Endothelial cell of umbilical vein (primary cell): Measurements from ENCODE around the gene PPM1N. TPM values are rescaled to one million over a fixed set of nuclear protein-coding genes. Genes with fewer than 3 reads are reported as not detected.

Experiments used
- BruUV-seq: library from RNA; stranded (reverse); fragments of 400-500 nt; replicated peaks from 2 replicates; lab custom pipeline; 2021; lab: Mats Ljungman, UMichigan
- CTCF ChIA-PET: fragments of 300-600, 350-600 bp; sonication (Branson Sonifier 250); formaldehyde crosslinking; loops from one replicate; lab custom pipeline; 2021; ENCODE audit warnings: antibody characterized with exemption, inconsistent platforms; lab: Charles Lee
- POLR2A ChIA-PET: fragments of 300-600, 350-600 bp; sonication (Branson Sonifier 250); formaldehyde crosslinking; loops from one replicate; lab custom pipeline; 2021; ENCODE audit warnings: antibody characterized with exemption, inconsistent platforms; lab: Charles Lee
- DNase-seq: peaks from one replicate; pipeline ENCODE4 v3.0.0-alpha.2; 2011; ENCODE audit warnings: low read depth, low spot score
- FAIRE-seq: peaks from 2 replicates; lab custom pipeline; 2011; peaks lifted over from hg19 to GRCh38; lab: Jason Lieb, UNC
- H2AFZ ChIP-seq: 2 replicates; pipeline ENCODE4 v1.6.0; 2012; ENCODE audit warnings: low read depth, low read length, control low read depth, inconsistent platforms
- H3K27ac ChIP-seq: 2 replicates; pipeline ENCODE4 v1.5.1; 2011; ENCODE audit warnings: low read depth, mild to moderate bottlenecking, control low read depth, low read length, moderate library complexity; ENCODE audit not compliant: insufficient read depth
- H3K27me3 ChIP-seq, 2 experiments: 2 replicates each; pipeline versions ENCODE4 v1.6.0 to v1.6.1; 2011; ENCODE audit warnings: low read length in 2 of 2, mixed read lengths in 1 of 2; ENCODE audit not compliant: control insufficient read depth in 2 of 2, insufficient read depth in 2 of 2
- H3K36me3 ChIP-seq, 2 experiments: 2 replicates in 1 of 2; 3 replicates in 1 of 2; pipeline ENCODE4 v1.5.1; 2011; ENCODE audit warnings: low read length in 2 of 2, mild to moderate bottlenecking in 1 of 2, moderate library complexity in 1 of 2; ENCODE audit not compliant: control insufficient read depth in 2 of 2, insufficient read depth in 2 of 2; ENCODE audit errors: extremely low read depth in 1 of 2
- H3K4me1 ChIP-seq: 3 replicates; pipeline ENCODE4 v1.5.1; 2011; ENCODE audit warnings: mild to moderate bottlenecking, low read length; ENCODE audit not compliant: control insufficient read depth, insufficient read depth; ENCODE audit errors: extremely low read depth
- H3K4me2 ChIP-seq: 2 replicates; pipeline ENCODE4 v1.6.1; 2011; ENCODE audit warnings: low read length, control low read depth, mixed read lengths; ENCODE audit not compliant: insufficient read depth
- H3K4me3 ChIP-seq, 3 experiments: fragments of 200-600 bp in 1 of 3; sonication (generic), shearing (Covaris generic) in 1 of 3; replicated peaks in 1 of 3; 2 replicates each; pipeline ENCODE4 v1.5.1; 2011 to 2016; ENCODE audit warnings: control low read depth in 3 of 3, low read length in 3 of 3, mild to moderate bottlenecking in 2 of 3, inconsistent platforms in 1 of 3, low read depth in 1 of 3, moderate library complexity in 1 of 3; ENCODE audit not compliant: insufficient read depth in 1 of 3
- H3K79me2 ChIP-seq: 2 replicates; pipeline ENCODE4 v1.6.0; 2012; ENCODE audit warnings: low read length, inconsistent platforms; ENCODE audit not compliant: control insufficient read depth, insufficient read depth
- H3K9ac ChIP-seq: replicated peaks from 2 replicates; pipeline ENCODE3; 2011; ENCODE audit warnings: low read length, control low read depth; ENCODE audit not compliant: insufficient read depth; ENCODE audit errors: extremely low read depth
- H3K9me1 ChIP-seq: replicated peaks from 3 replicates; pipeline ENCODE4 v1.6.0; 2011; ENCODE audit warnings: mild to moderate bottlenecking, low read length; ENCODE audit not compliant: control insufficient read depth, insufficient read depth; ENCODE audit errors: extremely low read depth
- H3K9me3 ChIP-seq: replicated peaks from 2 replicates; pipeline ENCODE4 v1.5.1; 2012; ENCODE audit warnings: low read length, inconsistent platforms; ENCODE audit not compliant: control insufficient read depth, insufficient read depth
- H4K20me1 ChIP-seq: replicated peaks from 2 replicates; pipeline ENCODE3; 2011; ENCODE audit warnings: mild to moderate bottlenecking, low read length; ENCODE audit not compliant: control insufficient read depth, insufficient read depth; ENCODE audit errors: extremely low read depth
- CTCF ChIP-seq, 2 donors: IDR thresholded peaks; 1 replicate in 1 of 2; 2 replicates in 1 of 2; pipeline ENCODE4 v1.5.1; 2011; ENCODE audit warnings: low read length in 2 of 2, mild to moderate bottlenecking in 2 of 2, moderate library complexity in 2 of 2, control low read depth in 1 of 2, inconsistent platforms in 1 of 2, low read depth in 1 of 2; ENCODE audit not compliant: insufficient read depth in 1 of 2; ENCODE audit errors: extremely low read depth in 1 of 2
- EZH2 ChIP-seq: IDR thresholded peaks from 2 replicates; pipeline ENCODE4 v1.6.1; 2012; ENCODE audit warnings: borderline replicate concordance, low read depth, mild to moderate bottlenecking, moderate library complexity, low read length, inconsistent platforms; ENCODE audit not compliant: severe bottlenecking
- FOS ChIP-seq: IDR thresholded peaks from 2 replicates; pipeline ENCODE4 v1.6.1; 2011; ENCODE audit warnings: mild to moderate bottlenecking, low read length, moderate library complexity, borderline replicate concordance; ENCODE audit not compliant: insufficient read depth
- GATA2 ChIP-seq: IDR thresholded peaks from 2 replicates; pipeline ENCODE4 v1.7.0; 2011; ENCODE audit warnings: low read depth, mild to moderate bottlenecking, moderate library complexity, mixed read lengths, low read length; ENCODE audit not compliant: insufficient read length, insufficient read depth
- JUN ChIP-seq: IDR thresholded peaks from 2 replicates; pipeline ENCODE4 v1.6.1; 2011; ENCODE audit warnings: borderline replicate concordance, low read depth; ENCODE audit not compliant: insufficient read length, insufficient read depth
- MAX ChIP-seq: IDR thresholded peaks from 2 replicates; pipeline ENCODE4 v1.6.1; 2011; ENCODE audit not compliant: insufficient read depth, insufficient read length
- MYC ChIP-seq: IDR thresholded peaks from one replicate; pipeline ENCODE4 v1.6.1; 2011; ENCODE audit warnings: mild to moderate bottlenecking, low read depth, low read length
- POLR2A ChIP-seq: IDR thresholded peaks from 2 replicates; pipeline ENCODE4 v1.6.1; 2012; ENCODE audit warnings: low read depth, mild to moderate bottlenecking, control low read depth, low read length
- POLR2AphosphoS5 ChIP-seq: IDR thresholded peaks from 2 replicates; pipeline ENCODE4 v1.6.1; 2012; ENCODE audit warnings: low read depth, mild to moderate bottlenecking, control low read depth, low read length, moderate library complexity; ENCODE audit not compliant: insufficient read depth
- dilution Hi-C: fragments of 300-500 bp; cut with MboI; formaldehyde crosslinking; loops from one replicate; pipeline ENCODE4 v1.15.0; 2019; ENCODE audit warnings: low sequenced_read_pairs; ENCODE audit not compliant: extremely low pct_ligation_motif_present
- intact Hi-C: fragments of 100-400 bp; cut with micrococcal nuclease; formaldehyde crosslinking; loops from one replicate; pipeline ENCODE4 v1.10.0; 2022
- polyA plus RNA-seq, 4 experiments: library from polyadenylated mRNA; depleted of rRNA in 3 of 4; stranded (reverse) in 3 of 4; unstranded in 1 of 4; fragments of >200 nt; gene quantifications; 2 replicates each; pipeline versions ENCODE4 v1.2.1 to v1.2.3, GENCODE V29; 2011 to 2012; ENCODE audit warnings: missing spikeins in 1 of 4
- total RNA-seq: library from RNA; stranded (reverse); gene quantifications from 2 replicates; pipeline ENCODE4 v1.2.3, GENCODE V29; 2021

The PPM1N gene
- total and polyA plus RNA-seq, 2 donors (not counting 3 experiments of a cell fraction or from before 2014, with no cell fraction given), result 0.40 to 0.48 TPM

GRCh38 chr19:45547211-45547770 lies 49.0 kb downstream of the PPM1N start:
- H3K27ac ChIP-seq, result no peak overlapping the region
- H4K20me1 ChIP-seq, result no peaks in the 10 kb centered on the region
- no peaks in the 10 kb centered on the region for H3K4me1 ChIP-seq
- H3K9me1 ChIP-seq, result no peaks in the 10 kb centered on the region
- POLR2A ChIA-PET, result no interaction called here
- BruUV-seq, result no TSS peak
- H2AFZ ChIP-seq, result no peak overlapping the region
- H3K36me3 ChIP-seq, result no peaks in the 10 kb centered on the region
- dilution Hi-C loops, result no loop called here
- CTCF ChIA-PET, result interaction anchor here (1.6 to 1.8 kb wide), 2 partner anchors 11 to 95 kb away, joined by 5 to 7 read pairs; no protein-coding TSS in a partner anchor
- intact Hi-C loops, result no loop called here
- no peak for FAIRE-seq
- no peaks in the 10 kb centered on the region for H3K79me2 ChIP-seq
- DNase-seq, result no peak
- no peaks in the 10 kb centered on the region for H3K27me3 ChIP-seq
- H3K9ac ChIP-seq, result no peak overlapping the region
- H3K4me2 ChIP-seq, result no peak overlapping the region
- H3K9me3 ChIP-seq, result no peaks in the 10 kb centered on the region
- H3K4me3 ChIP-seq, result no peak overlapping the region
- TF ChIP-seq POLR2AphosphoS5 (no peak), EZH2 (no peak), MAX (no peak), GATA2 (no peak), CTCF (IDR thresholded peaks at IDR 0.05; ENCODE audit: extremely low read depth in 1 of 2, insufficient read depth in 1 of 2, low read depth in 1 of 2, low read length in 2 of 2) (no peak), JUN (no peak), MYC (no peak), FOS (no peak), POLR2A (no peak)
